AG09319 (cell line): Measurements from ENCODE around the gene CELSR2.

Source experiments
- DNase-seq: peaks from one replicate; pipeline ENCODE4 v3.0.0-alpha.2; 2010; ENCODE audit warnings: low read depth; ENCODE audit errors: extremely low read depth
- TF ChIP-seq, protein P1 (sequence below): IDR thresholded peaks from 2 replicates; pipeline ENCODE4 v1.5.1; 2011; ENCODE audit warnings: low read depth, mild to moderate bottlenecking, inconsistent platforms, low read length, moderate library complexity

Gene CELSR2

DNA sequence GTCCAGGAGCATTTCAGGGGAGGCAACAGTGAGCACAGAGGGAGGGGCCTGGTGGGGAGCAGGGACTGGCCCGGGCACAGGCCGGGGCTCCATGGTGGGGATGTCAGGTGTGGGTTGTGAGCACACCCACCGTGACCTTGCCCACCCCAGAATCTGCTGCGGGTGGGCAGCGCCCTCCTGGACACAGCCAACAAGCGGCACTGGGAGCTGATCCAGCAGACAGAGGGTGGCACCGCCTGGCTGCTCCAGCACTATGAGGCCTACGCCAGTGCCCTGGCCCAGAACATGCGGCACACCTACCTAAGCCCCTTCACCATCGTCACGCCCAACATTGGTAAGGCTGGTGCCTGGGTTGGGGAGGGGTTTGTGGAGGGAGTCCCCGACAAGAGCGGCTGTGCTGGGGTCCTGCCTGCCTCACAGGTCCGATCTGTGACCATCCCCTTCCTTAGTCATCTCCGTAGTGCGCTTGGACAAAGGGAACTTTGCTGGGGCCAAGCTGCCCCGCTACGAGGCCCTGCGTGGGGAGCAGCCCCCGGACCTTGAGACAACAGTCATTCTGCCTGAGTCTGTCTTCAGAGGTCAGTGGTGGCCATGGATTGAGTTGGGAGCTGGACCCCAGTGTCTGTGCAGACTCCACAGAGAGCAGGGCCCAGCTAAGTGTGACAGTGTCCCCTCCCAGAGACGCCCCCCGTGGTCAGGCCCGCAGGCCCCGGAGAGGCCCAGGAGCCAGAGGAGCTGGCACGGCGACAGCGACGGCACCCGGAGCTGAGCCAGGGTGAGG, 19.3 kb downstream of the CELSR2 start:
- TF ChIP-seq, protein P1, sequence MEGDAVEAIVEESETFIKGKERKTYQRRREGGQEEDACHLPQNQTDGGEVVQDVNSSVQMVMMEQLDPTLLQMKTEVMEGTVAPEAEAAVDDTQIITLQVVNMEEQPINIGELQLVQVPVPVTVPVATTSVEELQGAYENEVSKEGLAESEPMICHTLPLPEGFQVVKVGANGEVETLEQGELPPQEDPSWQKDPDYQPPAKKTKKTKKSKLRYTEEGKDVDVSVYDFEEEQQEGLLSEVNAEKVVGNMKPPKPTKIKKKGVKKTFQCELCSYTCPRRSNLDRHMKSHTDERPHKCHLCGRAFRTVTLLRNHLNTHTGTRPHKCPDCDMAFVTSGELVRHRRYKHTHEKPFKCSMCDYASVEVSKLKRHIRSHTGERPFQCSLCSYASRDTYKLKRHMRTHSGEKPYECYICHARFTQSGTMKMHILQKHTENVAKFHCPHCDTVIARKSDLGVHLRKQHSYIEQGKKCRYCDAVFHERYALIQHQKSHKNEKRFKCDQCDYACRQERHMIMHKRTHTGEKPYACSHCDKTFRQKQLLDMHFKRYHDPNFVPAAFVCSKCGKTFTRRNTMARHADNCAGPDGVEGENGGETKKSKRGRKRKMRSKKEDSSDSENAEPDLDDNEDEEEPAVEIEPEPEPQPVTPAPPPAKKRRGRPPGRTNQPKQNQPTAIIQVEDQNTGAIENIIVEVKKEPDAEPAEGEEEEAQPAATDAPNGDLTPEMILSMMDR: no peak
- no peak for DNase-seq

DNA sequence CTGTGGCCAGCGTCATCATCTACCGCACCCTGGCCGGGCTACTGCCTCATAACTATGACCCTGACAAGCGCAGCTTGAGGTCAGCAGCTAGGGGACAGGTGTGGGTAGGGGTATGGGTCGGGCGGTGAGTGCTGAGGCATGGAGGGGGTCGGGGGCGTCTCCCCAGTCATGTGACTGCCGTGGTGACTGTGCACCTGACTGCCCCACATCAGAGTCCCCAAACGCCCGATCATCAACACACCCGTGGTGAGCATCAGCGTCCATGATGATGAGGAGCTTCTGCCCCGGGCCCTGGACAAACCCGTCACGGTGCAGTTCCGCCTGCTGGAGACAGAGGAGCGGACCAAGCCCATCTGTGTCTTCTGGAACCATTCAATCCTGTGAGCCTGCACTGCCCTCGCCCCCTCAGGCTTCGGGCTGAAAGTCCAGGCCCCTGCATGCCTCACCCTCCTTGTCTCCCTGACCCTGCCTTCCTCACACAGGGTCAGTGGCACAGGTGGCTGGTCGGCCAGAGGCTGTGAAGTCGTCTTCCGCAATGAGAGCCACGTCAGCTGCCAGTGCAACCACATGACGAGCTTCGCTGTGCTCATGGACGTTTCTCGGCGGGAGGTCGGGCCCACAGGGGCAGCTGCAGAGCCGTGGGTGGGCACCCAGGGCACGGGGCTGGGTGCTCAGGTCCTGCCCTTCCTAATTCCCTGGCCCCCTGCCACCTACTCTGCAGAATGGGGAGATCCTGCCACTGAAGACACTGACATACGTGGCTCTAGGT, 20.1 kb downstream of the CELSR2 start:
- TF ChIP-seq, protein P1: no peak
- no peak for DNase-seq

DNA sequence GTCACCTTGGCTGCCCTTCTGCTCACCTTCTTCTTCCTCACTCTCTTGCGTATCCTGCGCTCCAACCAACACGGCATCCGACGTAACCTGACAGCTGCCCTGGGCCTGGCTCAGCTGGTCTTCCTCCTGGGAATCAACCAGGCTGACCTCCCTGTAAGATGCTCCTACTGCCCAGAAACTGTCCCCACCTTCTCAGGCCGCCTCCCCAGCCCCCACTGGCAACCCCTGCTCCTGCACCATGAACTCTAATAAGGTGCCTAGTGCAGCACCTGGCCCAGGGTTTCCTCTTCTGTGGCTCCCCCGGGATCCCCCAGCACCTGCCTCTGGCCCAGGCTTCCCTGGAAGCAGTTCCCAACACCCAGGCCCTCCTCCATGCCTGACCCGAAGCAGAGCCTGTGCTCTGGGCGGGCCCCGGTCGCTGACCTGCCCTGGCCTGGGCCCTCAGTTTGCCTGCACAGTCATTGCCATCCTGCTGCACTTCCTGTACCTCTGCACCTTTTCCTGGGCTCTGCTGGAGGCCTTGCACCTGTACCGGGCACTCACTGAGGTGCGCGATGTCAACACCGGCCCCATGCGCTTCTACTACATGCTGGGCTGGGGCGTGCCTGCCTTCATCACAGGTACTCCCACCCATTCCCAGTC, 20.8 kb downstream of the CELSR2 start:
- TF ChIP-seq, protein P1: no peak

DNA sequence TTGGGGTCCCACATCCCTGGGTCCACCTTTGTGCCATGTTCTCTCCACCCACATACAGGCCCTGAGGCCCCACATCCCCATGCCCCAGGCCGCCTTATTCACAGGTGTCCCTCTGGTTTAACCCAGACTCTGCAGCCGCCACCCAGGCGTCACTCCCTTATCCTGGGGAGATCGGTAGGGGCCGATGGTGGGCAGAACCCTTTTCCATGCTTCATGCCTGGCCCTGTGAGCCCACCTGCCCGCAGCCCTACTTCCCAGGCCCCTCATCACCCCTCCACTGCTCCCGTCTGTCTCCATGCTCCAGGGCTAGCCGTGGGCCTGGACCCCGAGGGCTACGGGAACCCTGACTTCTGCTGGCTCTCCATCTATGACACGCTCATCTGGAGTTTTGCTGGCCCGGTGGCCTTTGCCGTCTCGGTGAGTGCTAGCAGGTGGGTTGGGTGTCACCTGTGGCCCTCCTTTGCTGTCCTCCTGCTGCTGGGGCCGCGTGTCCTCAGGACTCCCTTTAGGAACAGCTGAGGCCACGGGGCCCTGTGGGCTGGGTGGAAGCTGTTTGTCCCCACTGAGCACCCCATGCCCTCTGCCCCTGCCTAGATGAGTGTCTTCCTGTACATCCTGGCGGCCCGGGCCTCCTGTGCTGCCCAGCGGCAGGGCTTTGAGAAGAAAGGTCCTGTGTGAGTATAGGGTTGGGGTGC, 21.4 kb downstream of the CELSR2 start:
- TF ChIP-seq, protein P1: no peak
- no peak for DNase-seq

More for the DNA sequence above, 20.8 kb downstream of the CELSR2 start:
- DNase-seq: no peak

DNA sequence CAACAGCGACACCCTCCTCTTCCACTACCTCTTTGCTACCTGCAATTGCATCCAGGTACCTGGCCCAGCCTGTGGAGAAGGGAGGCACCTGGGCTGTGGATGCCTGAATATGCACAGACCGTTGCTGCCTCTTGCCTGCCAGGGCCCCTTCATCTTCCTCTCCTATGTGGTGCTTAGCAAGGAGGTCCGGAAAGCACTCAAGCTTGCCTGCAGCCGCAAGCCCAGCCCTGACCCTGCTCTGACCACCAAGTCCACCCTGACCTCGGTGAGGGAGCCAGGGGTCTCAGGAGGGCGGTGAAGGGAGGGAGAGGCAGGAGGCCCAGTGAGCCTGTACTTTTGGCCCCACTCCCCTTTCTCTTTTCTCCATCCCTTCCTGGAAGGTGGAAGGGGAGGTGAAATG, 22.1 kb downstream of the CELSR2 start:
- TF ChIP-seq, protein P1: no peak
- DNase-seq: no peak

DNA sequence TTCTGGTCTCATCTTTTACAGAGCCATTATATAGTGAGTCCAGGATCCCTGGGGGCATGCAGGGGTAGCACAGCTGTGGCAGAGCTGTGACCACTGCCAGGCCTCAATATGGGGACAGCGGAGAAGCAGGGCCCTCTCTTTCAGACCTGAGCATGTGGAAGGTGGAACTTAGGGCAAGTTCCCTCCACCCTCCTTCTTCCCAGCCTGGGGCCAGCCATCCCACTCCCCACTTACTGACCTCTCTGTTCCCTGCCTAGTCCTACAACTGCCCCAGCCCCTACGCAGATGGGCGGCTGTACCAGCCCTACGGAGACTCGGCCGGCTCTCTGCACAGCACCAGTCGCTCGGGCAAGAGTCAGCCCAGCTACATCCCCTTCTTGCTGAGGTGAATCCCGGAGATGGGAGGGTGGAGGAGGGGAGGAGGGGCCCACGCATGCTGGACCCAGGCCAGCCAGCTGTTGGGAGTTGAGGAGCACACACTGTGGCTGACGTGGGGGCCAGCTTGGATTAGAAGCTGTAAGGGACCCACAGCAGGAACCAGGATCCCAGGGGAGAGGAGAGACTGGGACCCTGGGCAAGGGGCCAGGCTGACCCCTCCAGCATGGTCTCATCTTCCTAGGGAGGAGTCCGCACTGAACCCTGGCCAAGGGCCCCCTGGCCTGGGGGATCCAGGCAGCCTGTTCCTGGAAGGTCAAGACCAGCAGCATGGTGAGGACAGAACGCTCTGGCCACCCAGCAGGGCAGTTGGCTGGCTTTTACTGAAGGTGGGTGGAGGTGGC, 22.9 kb downstream of the CELSR2 start:
- TF ChIP-seq, protein P1: no peak
- DNase-seq: no peak
